Duodenal mucosa (tissue), 2 donors: Measurements from ENCODE around the gene TTLL5.

Source experiments
- H3K27ac ChIP-seq: one replicate; pipeline ENCODE4 v1.7.0; 2013; ENCODE audit warnings: low read depth, low read length
- H3K27me3 ChIP-seq, 2 donors: one replicate each; pipeline ENCODE4 v1.7.0; 2013; ENCODE audit warnings: low read length in 2 of 2, control low read depth in 1 of 2; ENCODE audit not compliant: insufficient read depth in 2 of 2, control insufficient read depth in 1 of 2
- H3K36me3 ChIP-seq, 2 donors: one replicate each; pipeline ENCODE4 v1.7.0; 2013; ENCODE audit warnings: low read length in 2 of 2, control low read depth in 1 of 2; ENCODE audit not compliant: insufficient read depth in 2 of 2, control insufficient read depth in 1 of 2
- H3K4me1 ChIP-seq, 2 donors: one replicate each; pipeline ENCODE4 v1.7.0; 2013; ENCODE audit warnings: low read length in 2 of 2, control low read depth in 1 of 2; ENCODE audit not compliant: insufficient read depth in 2 of 2, control insufficient read depth in 1 of 2
- H3K4me3 ChIP-seq, 2 donors: one replicate each; pipeline ENCODE4 v1.7.0; 2013; ENCODE audit warnings: low read length in 2 of 2, low read depth in 1 of 2
- H3K9ac ChIP-seq, 2 donors: one replicate each; pipeline ENCODE4 v1.7.0; 2013; ENCODE audit warnings: low read length in 2 of 2, low read depth in 1 of 2
- H3K9me3 ChIP-seq, 2 donors: one replicate each; pipeline ENCODE4 v1.7.0; 2013; ENCODE audit warnings: low read length in 2 of 2, control low read depth in 1 of 2; ENCODE audit not compliant: control insufficient read depth in 1 of 2

TTLL5 gene

GRCh38 chr14:75825147-75825592 lies 164.1 kb downstream of the TTLL5 start:
- peaks cover 0 to under 1% of the 10 kb centered on the region in 2 donors for H3K36me3 ChIP-seq
- H3K27ac ChIP-seq, result no peak overlapping the region
- H3K4me1 ChIP-seq, result peaks cover 19 to 32% of the 10 kb centered on the region in 2 donors
- H3K9me3 ChIP-seq, result no peaks in the 10 kb centered on the region
- H3K27me3 ChIP-seq, result no peaks in the 10 kb centered on the region
- no peak overlapping the region for H3K9ac ChIP-seq
- H3K4me3 ChIP-seq, result no peak overlapping the region

- H3K4me1 ChIP-seq, result peaks cover 21 to 36% of the 10 kb centered on the region in 2 donors
- H3K4me3 ChIP-seq, result no peak overlapping the region
- no peaks in the 10 kb centered on the region for H3K9me3 ChIP-seq
- no peak overlapping the region for H3K9ac ChIP-seq
- H3K27ac ChIP-seq, result no peak overlapping the region
- no peaks in the 10 kb centered on the region for H3K27me3 ChIP-seq
- H3K36me3 ChIP-seq, result no peaks in the 10 kb centered on the region
Observed at GRCh38 chr14:75826599-75826998, 165.6 kb downstream of the TTLL5 start.

GRCh38 chr14:75827331-75827730 lies 166.3 kb downstream of the TTLL5 start:
- H3K4me3 ChIP-seq, result no peak overlapping the region
- H3K9ac ChIP-seq, result no peak overlapping the region
- no peaks in the 10 kb centered on the region for H3K9me3 ChIP-seq
- H3K27me3 ChIP-seq, result no peaks in the 10 kb centered on the region
- H3K27ac ChIP-seq, result no peak overlapping the region
- H3K36me3 ChIP-seq, result no peaks in the 10 kb centered on the region
- peaks cover 23 to 35% of the 10 kb centered on the region in 2 donors for H3K4me1 ChIP-seq

- peaks cover 24 to 35% of the 10 kb centered on the region in 2 donors for H3K4me1 ChIP-seq
- no peaks in the 10 kb centered on the region for H3K9me3 ChIP-seq
- H3K27me3 ChIP-seq, result no peaks in the 10 kb centered on the region
- H3K27ac ChIP-seq, result no peak overlapping the region
- no peaks in the 10 kb centered on the region for H3K36me3 ChIP-seq
- H3K4me3 ChIP-seq, result no peak overlapping the region
- no peak overlapping the region for H3K9ac ChIP-seq
Observed at GRCh38 chr14:75829316-75829715, 168.3 kb downstream of the TTLL5 start.

- no peaks in the 10 kb centered on the region for H3K9me3 ChIP-seq
- no peaks in the 10 kb centered on the region for H3K27me3 ChIP-seq
- H3K9ac ChIP-seq, result peak overlapping the region in 1 of 2 donors; percentile 25
- no peaks in the 10 kb centered on the region for H3K36me3 ChIP-seq
- peak overlapping the region; percentile 37 to 44 for H3K4me3 ChIP-seq
- H3K27ac ChIP-seq, result no peak overlapping the region
- peaks cover 20 to 24% of the 10 kb centered on the region in 2 donors for H3K4me1 ChIP-seq
Observed at GRCh38 chr14:75831455-75831854, 170.4 kb downstream of the TTLL5 start.

- H3K9ac ChIP-seq, result peak overlapping the region in 1 of 2 donors; percentile 25
- peaks cover 20 to 24% of the 10 kb centered on the region in 2 donors for H3K4me1 ChIP-seq
- no peak overlapping the region for H3K27ac ChIP-seq
- no peaks in the 10 kb centered on the region for H3K36me3 ChIP-seq
- peak overlapping the region; percentile 37 to 44 for H3K4me3 ChIP-seq
- no peaks in the 10 kb centered on the region for H3K27me3 ChIP-seq
- no peaks in the 10 kb centered on the region for H3K9me3 ChIP-seq
Observed at GRCh38 chr14:75831952-75832351, 170.9 kb downstream of the TTLL5 start.

- H3K4me3 ChIP-seq, result peak overlapping the region in 1 of 2 donors; percentile 16
- H3K9ac ChIP-seq, result no peak overlapping the region
- peaks cover 20 to 24% of the 10 kb centered on the region in 2 donors for H3K4me1 ChIP-seq
- no peak overlapping the region for H3K27ac ChIP-seq
- H3K27me3 ChIP-seq, result no peaks in the 10 kb centered on the region
- no peaks in the 10 kb centered on the region for H3K9me3 ChIP-seq
- no peaks in the 10 kb centered on the region for H3K36me3 ChIP-seq
Observed at GRCh38 chr14:75832621-75833297, 171.7 kb downstream of the TTLL5 start.

GRCh38 chr14:75833326-75834020 lies 172.4 kb downstream of the TTLL5 start:
- no peaks in the 10 kb centered on the region for H3K27me3 ChIP-seq
- H3K9me3 ChIP-seq, result no peaks in the 10 kb centered on the region

GRCh38 chr14:75835156-75835725 lies 174.2 kb downstream of the TTLL5 start:
- Histone ChIP-seq H3K9ac (no peak overlapping the region), H3K4me1 (peaks cover 20 to 24% of the 10 kb centered on the region in 2 donors), H3K4me3 (no peak overlapping the region), H3K27ac (no peak overlapping the region), H3K27me3 (no peaks in the 10 kb centered on the region), H3K9me3 (no peaks in the 10 kb centered on the region), H3K36me3 (peaks cover 0 to 3% of the 10 kb centered on the region in 2 donors)

More at GRCh38 chr14:75833326-75834020, 172.4 kb downstream of the TTLL5 start:
- Histone ChIP-seq H3K4me3 (no peak overlapping the region), H3K27ac (no peak overlapping the region), H3K4me1 (peaks cover 20 to 24% of the 10 kb centered on the region in 2 donors), H3K36me3 (no peaks in the 10 kb centered on the region), H3K9ac (no peak overlapping the region)

GRCh38 chr14:75835737-75836136 lies 174.7 kb downstream of the TTLL5 start:
- Histone ChIP-seq H3K9ac (no peak overlapping the region), H3K9me3 (no peaks in the 10 kb centered on the region), H3K27ac (no peak overlapping the region), H3K4me3 (no peak overlapping the region), H3K27me3 (no peaks in the 10 kb centered on the region), H3K4me1 (peaks cover 20 to 24% of the 10 kb centered on the region in 2 donors), H3K36me3 (peaks cover 0 to 3% of the 10 kb centered on the region in 2 donors)
